Measurements from ENCODE around the gene MEA1. TPM values are rescaled to one million over a fixed set of nuclear protein-coding genes. Genes with fewer than 3 reads are reported as not detected.

MEA1 gene
- total RNA-seq, 6 donors from 2014 or later: 32.1 to 52.6 (median 43.0) TPM

GRCh38 chr6:43035495-43036194 lies 21.9 kb upstream of the MEA1 start:
- DNase-seq (no peak), ATAC-seq (ENCODE audit: low FRiP score in 2 of 2) (no peak)
- H3K4me1 ChIP-seq: no peaks in the 10 kb centered on the region
- WGBS, 2 donors: 80 to 91% methylated on average over 4 of the region's 4 CpGs
- no peaks in the 10 kb centered on the region for H3K27me3 ChIP-seq
- no peak overlapping the region for H3K4me3 ChIP-seq
- TF ChIP-seq EP300 (IDR thresholded peaks at IDR 0.05) (no peak), POLR2A (IDR thresholded peaks at IDR 0.05) (no peak), POLR2AphosphoS5 (IDR thresholded peaks at IDR 0.05) (no peak), CTCF (IDR thresholded peaks at IDR 0.05) (no peak)
- peaks cover 14 to 94% (median 51%) of the 10 kb centered on the region in 4 donors for H3K36me3 ChIP-seq
- H3K9me3 ChIP-seq: no peaks in the 10 kb centered on the region
- H3K27ac ChIP-seq: no peak overlapping the region

DNA sequence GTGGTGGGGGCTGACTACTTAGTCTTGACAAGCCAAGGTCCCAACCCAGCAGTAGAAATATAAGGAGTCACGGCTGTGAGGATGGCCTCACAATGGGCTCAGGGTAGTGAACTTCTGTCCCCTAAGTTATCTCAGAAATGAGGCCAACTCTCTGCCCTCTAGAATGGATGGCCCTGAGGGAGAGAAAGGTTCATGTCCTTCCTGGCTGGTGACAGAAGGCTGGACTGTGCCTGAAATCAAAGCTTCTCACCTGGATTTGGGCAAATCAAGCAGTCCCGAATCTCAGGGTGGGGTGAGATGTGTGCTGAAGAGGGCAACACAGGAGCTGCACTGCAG lies 20.4 kb upstream of the MEA1 start:
- 80 to 93% methylated on average over 2 of the region's 2 CpGs for WGBS, 2 donors
- Histone ChIP-seq H3K9me3 (no peaks in the 10 kb centered on the region), H3K36me3 (peaks cover 23 to 96% (median 58%) of the 10 kb centered on the region in 4 donors), H3K4me3 (no peak overlapping the region), H3K27ac (no peak overlapping the region), H3K4me1 (no peaks in the 10 kb centered on the region), H3K27me3 (no peaks in the 10 kb centered on the region)
- ATAC-seq (ENCODE audit: low FRiP score in 2 of 2) (no peak), DNase-seq (no peak)
- TF ChIP-seq CTCF (IDR thresholded peaks at IDR 0.05): no peak
- TF ChIP-seq POLR2AphosphoS5 (IDR thresholded peaks at IDR 0.05): no peak
- no peak for TF ChIP-seq EP300 (IDR thresholded peaks at IDR 0.05)
- no peak for TF ChIP-seq POLR2A (IDR thresholded peaks at IDR 0.05)

- no peak overlapping the region for H3K27ac ChIP-seq
- ATAC-seq (ENCODE audit: low FRiP score in 2 of 2) (no peak), DNase-seq (no peak)
- no peaks in the 10 kb centered on the region for H3K9me3 ChIP-seq
- no peaks in the 10 kb centered on the region for H3K27me3 ChIP-seq
- TF ChIP-seq POLR2AphosphoS5 (IDR thresholded peaks at IDR 0.05) (no peak), CTCF (IDR thresholded peaks at IDR 0.05) (no peak), POLR2A (IDR thresholded peaks at IDR 0.05) (no peak), EP300 (IDR thresholded peaks at IDR 0.05) (no peak)
- 82 to 98% methylated on average over 2 of the region's 2 CpGs for WGBS, 2 donors
- peaks cover 28 to 96% (median 58%) of the 10 kb centered on the region in 4 donors for H3K36me3 ChIP-seq
- H3K4me1 ChIP-seq: no peaks in the 10 kb centered on the region
- no peak overlapping the region for H3K4me3 ChIP-seq
Observed at GRCh38 chr6:43033496-43034189, 19.9 kb upstream of the MEA1 start.

GRCh38 chr6:43032326-43032725 lies 18.6 kb upstream of the MEA1 start:
- Histone ChIP-seq H3K27ac (no peak overlapping the region), H3K4me3 (no peak overlapping the region), H3K4me1 (no peaks in the 10 kb centered on the region), H3K36me3 (peaks cover 37 to 96% (median 58%) of the 10 kb centered on the region in 4 donors), H3K9me3 (no peaks in the 10 kb centered on the region), H3K27me3 (no peaks in the 10 kb centered on the region)
- ATAC-seq (ENCODE audit: low FRiP score in 2 of 2) (no peak), DNase-seq (no peak)
- WGBS, 2 donors: 94 to 95% methylated on average over 4 of the region's 4 CpGs
- TF ChIP-seq POLR2AphosphoS5 (IDR thresholded peaks at IDR 0.05) (no peak), POLR2A (IDR thresholded peaks at IDR 0.05) (no peak), EP300 (IDR thresholded peaks at IDR 0.05) (no peak), CTCF (IDR thresholded peaks at IDR 0.05) (no peak)
